RWPE1 (cell line): ENCODE data around the gene ADRB1.

Experiments used
- CTCF ChIA-PET: fragments of 350-600 bp; sonication (Branson Sonifier 250); formaldehyde crosslinking; extraction: SDS; loops from one replicate; lab custom pipeline; 2021; lab: Yijun Ruan, JAX
- POLR2A ChIA-PET: fragments of 400-600 bp; formaldehyde crosslinking; extraction: SDS; loops from one replicate; lab custom pipeline; 2020; ENCODE audit warnings: antibody characterized with exemption; ENCODE audit not compliant: low non-redundant PET; lab: Yijun Ruan, JAX
- DNase-seq: peaks from one replicate; pipeline ENCODE4 v3.0.0; 2012; ENCODE audit warnings: low spot score
- H3K27ac ChIP-seq: fragments of 450-650 bp; 2 replicates; pipeline ENCODE4 v1.5.1; 2017
- TF ChIP-seq, protein P1 (sequence below): fragments of 450-650 bp; conservative IDR thresholded peaks from 2 replicates; pipeline ENCODE4 v1.5.1; 2017; ENCODE audit warnings: low read depth, mild to moderate bottlenecking

ADRB1 gene

DNA sequence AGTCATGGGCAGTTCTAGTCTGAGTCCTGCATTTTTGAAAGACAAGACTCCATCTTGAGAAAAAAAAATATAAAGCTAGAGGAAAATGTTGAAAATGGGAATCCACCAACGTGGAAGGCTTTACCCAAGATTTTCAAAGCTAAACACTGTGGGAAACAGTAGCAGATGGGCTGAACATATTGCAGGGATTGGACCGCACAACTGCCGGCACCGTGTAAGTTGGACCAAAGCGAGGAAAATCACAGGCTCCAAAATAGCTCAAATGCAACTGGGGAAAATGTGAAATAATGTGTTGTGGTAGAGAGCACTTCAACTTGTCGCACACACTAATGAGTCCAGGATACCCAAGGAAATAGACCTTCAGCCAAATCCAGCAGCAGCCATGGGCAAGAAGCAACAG, 26.4 kb upstream of the ADRB1 start:
- DNase-seq: no peak

DNA sequence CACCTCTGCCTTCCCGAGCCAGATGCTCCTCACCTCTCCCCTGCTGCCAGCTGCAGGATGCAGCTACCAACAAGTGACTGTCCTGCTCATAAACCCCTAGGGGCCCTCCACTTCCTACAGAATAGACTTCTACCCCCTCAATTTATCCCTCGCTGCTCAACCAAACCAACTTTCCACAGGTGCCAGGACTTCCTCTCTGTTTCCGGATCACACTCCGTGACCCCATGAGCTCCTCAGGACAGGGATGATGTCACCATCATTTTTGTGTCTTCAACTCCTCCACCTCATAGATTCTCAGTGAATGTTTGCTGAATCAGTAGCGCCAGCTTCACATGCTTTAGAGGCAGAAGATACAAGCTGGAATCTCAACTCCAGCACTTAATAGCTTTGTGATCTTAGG, 25.8 kb upstream of the ADRB1 start:
- TF ChIP-seq, protein P1, sequence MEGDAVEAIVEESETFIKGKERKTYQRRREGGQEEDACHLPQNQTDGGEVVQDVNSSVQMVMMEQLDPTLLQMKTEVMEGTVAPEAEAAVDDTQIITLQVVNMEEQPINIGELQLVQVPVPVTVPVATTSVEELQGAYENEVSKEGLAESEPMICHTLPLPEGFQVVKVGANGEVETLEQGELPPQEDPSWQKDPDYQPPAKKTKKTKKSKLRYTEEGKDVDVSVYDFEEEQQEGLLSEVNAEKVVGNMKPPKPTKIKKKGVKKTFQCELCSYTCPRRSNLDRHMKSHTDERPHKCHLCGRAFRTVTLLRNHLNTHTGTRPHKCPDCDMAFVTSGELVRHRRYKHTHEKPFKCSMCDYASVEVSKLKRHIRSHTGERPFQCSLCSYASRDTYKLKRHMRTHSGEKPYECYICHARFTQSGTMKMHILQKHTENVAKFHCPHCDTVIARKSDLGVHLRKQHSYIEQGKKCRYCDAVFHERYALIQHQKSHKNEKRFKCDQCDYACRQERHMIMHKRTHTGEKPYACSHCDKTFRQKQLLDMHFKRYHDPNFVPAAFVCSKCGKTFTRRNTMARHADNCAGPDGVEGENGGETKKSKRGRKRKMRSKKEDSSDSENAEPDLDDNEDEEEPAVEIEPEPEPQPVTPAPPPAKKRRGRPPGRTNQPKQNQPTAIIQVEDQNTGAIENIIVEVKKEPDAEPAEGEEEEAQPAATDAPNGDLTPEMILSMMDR: no peak
- CTCF ChIA-PET: interaction anchor here (0.6 to 1.1 kb wide), 4 partner anchors 16 to 88 kb away, joined by 3 read pairs; no protein-coding TSS in a partner anchor
- no peak for DNase-seq

More for the DNA sequence above, 26.4 kb upstream of the ADRB1 start:
- H3K27ac ChIP-seq: no peak overlapping the region
- CTCF ChIA-PET: interaction anchor here (0.7 to 1.1 kb wide), 3 partner anchors 20 to 994 kb away, joined by 3 to 5 read pairs (median 3); no protein-coding TSS in a partner anchor
- TF ChIP-seq, protein P1: no peak
- POLR2A ChIA-PET: no interaction called here

DNA sequence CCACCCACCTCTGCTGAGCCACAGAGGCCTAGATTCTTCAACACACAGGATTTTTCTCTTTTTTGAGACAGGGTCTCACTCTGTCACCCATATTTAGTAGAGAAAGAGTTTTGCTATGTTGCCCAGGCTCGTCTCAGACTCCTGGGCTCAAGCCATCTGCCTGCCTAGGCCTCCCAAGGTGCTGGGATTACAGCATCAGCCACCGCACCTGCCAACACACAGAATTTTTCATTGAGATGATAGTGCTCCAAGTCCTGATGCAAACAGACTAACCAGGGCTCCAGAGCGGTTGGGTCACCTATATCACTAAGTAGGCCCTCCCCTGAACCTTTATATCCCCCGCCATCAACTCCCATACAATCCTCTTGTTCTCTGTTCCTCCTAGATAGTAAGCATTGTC, 24.4 kb upstream of the ADRB1 start:
- CTCF ChIA-PET: no interaction called here

More for the DNA sequence above, 25.8 kb upstream of the ADRB1 start:
- POLR2A ChIA-PET: no interaction called here
- no peak overlapping the region for H3K27ac ChIP-seq

DNA sequence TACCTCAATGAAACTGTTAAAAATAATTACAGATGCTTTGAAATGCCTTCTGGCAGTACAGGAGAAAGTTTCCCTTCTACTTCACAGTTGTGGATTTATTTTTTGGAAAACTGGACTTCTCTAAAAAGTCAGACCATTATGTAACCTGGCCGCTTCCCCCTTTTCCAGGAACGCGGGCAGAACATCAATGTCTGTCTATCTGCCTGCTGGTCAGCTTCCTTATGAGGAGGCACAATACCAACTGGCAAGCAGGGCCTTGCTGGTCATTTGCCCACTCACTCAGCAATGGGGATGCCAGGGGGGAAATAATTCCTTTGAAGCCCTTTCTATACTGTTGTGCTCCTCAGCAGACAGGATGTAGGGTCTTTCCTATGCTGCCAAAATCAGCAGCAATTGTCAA, 22.5 kb upstream of the ADRB1 start:
- H3K27ac ChIP-seq: no peak overlapping the region
- DNase-seq: no peak
- ChIA-PET POLR2A (no interaction called here), CTCF (no interaction called here)
- TF ChIP-seq, protein P1: no peak

More for the DNA sequence above, 24.4 kb upstream of the ADRB1 start:
- TF ChIP-seq, protein P1: no peak
- POLR2A ChIA-PET: no interaction called here
- no peak for DNase-seq
- no peak overlapping the region for H3K27ac ChIP-seq

DNA sequence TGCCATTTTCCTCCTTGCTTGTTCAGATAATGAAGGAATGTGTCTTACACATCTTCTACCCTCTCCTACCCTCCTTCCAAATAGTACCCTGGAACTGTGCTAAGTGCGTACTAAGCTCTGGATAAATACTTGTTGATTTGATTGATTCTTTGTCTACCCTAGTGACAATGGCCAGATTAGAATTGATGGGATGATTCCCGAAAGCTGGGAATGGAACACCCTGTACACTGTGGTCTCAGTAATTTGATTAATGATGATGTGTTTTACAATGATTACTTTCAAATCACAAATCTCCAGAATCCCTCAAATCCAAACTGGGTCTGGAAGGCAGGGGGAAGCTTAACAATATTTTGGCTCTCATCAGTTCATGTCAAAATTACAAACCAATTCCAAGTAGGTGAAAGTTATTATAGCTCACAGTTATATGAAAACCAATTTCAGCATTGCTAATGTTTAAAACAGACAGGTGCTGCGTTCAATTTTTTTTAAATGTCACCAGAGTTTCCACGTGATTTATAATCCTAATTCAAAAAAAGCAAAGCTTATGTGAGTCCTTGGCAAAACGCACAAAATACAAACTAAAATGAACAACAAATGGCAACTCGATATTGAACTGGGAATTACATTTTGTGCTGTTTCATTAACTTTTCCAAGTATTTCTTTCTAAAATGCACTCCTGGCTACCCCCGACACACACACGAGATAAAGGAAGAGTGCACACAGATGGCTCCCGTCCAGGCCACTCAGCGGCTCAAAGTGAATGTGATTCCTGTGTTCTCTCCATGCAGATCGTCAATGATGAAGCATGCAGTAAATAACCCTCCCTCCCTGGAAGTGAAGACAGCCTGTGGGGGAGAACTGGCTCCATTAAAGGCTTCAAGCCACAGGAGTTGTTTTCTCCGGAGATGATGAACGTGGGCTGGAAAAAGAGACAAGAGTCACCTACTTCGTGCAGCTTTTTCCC, 21.7 kb upstream of the ADRB1 start:
- DNase-seq: no peak
- POLR2A ChIA-PET: no interaction called here
- no peak overlapping the region for H3K27ac ChIP-seq
- CTCF ChIA-PET: no interaction called here
- TF ChIP-seq, protein P1: no peak

DNA sequence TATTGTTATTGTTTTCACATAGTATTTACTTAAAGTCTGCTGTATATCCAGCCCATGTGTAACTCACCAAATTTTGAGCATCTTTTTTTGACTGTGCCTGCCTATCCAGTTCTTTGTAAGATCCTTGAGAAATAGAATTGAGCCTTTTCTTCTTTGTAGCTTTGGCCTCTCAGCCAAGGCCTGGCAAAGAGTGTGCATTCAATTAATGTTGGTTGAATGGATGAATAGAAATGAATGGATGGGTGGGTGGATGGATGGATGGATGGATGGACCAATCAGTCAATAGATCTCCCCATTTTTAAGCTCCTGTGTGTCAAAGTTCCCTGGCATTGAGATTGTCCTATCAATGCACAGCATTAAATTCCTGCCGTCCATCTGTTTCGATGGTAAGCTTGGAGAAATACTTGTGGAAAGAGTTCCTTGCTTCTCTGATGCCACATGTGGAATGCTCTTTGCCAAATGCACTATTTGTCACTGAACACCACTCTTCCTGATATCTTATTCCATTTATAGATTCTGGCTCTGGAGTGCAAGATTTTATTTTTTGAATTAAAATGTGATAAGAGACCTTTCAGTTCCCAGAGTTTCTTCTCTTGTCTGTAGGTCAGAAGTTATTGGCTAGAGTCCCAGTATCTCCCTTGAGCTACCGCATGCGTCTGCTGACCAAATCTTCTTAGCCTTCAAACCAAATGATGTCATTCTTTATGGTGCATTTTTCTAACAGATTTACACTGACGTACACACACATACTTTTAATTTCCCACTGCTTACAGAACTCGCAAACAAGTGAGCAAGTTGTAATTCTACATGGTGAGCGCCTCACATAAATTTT, 20.7 kb upstream of the ADRB1 start:
- no peak overlapping the region for H3K27ac ChIP-seq
- TF ChIP-seq, protein P1: no peak
- CTCF ChIA-PET: no interaction called here
- DNase-seq: no peak
- POLR2A ChIA-PET: no interaction called here
